ENCODE measurements around the gene GSTM2.

Gene GSTM2

DNA sequence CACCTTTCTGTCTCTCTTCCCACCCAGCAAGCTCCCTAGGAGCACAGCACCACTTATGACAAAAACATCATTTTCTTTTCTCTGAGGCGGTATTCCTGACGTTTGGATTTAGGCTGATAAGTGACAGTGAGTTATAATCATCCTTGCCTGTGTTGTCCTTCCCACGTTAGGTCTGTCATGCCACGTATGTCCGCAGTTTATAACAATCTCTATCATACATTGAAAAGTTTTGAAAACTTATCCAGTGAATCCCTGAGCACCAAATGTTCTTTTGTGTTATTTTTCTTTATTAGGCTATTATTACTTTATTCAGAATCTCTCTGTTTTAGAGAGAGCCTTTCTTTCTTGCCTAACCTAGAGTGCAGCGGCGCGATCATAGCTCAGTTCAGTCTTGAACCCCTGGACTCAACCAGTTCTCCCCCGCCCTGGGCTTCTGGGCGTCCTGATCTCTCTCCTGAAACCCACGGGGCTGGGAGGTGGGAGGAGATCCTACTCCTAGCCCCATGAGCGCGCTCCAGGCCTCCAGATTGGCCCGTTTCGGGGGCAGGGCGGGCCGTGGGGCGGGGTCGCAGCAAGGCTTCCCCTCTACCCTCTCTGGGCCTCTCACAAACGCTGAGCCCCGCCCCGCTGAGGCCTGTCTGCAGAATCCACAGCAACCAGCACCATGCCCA lies at the start of gene GSTM2:
TSS of gene GSTM2 (plus strand) at position 606 of the 671 bp plus-strand sequence. CDS start at position 665, 59 bp downstream.
- peak; percentile 92 for FAIRE-seq

DNA sequence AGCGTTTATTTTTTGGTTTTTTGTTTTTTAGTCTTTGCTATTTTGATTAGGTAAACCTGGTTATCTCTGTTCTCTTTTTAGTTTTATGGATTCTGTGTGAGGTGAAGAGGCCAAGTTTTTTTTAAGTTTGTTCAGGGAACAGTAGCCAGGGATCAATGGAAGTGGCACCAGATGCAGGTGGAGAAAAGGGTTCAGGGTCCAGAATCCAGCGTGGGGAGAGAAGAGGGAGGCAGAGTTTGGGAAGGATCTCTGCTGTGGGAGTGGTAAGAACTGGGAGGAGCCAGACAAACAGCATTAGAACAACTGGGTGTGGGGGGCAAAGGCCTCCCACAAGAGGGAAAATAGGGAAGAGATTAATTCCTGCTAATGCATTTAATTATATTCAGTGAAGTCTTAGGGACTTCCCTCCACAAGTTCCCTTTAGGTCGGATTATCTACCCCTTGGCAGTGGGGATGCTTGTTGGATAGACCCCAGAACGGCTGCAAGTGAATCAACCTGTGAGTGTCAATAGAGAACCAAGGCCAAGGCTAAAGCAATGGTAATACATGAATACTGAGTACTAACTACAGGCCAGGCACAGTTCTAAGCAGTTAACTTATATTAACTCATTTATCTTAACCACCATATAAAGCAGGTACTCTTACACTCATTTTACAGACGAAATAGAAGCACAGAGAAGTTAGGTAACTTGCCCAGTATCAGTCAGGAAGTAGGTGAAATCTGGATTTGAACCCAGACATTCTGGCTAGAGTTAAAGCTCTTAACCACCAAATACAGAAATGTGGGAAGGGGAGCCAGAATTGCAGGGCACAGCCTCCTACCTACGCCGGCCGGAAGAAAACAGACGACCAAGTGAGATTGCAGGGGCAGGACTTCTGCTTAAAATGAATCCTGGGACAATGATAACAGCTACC lies 48.9 kb upstream of the GSTM2 start:
- no peak for FAIRE-seq

DNA sequence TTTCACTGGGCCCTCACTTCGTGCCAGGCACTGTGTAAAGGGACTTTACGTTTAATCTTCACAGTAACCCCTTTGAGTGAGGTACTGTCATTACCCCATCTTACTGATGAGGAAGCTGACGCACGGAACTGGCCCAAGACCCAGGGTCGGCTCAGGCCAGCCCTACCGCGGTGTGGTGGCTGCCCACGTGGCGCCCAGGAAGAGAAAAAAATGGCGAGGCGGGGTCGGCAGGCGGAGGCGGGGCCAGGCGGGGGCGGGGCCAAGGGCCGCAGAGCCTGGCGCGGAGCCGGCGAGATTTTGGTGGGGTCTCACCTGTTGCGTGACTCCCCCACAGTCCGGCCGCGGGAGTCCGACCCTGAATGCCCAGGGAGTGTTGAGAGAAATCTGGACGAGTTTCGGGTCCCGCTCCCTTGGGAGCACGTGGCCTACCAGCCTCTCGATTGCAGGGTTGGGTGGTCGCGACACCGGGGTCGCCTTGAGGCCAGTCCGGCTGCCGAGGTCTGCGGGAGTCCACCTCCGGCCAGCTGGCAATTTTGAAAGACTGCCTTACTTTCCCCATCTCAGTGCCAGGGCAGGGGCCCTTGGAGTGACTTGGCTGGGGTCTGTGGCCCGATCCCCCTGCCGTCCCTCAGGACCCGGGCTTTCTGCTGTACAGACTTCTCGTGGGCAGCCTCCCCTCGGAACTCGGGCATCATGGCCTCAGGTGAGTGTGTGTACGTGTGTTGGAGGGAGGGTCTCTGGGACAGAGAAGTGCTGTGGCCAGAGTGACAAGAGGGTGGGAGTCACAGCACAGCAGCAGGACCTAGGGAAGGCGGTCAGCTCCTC lies 48.1 kb upstream of the GSTM2 start, which contains the start of the genes AMPD2 and GNAT2:
TSS of gene AMPD2 (plus strand) at position 262 of the 825 bp plus-strand sequence. CDS start 1,339 bp downstream, outside the sequence.
TSS of gene GNAT2 (minus strand) at position 41 of the 825 bp plus-strand sequence. CDS start 6,746 bp downstream, outside the sequence.
- FAIRE-seq: no peak

DNA sequence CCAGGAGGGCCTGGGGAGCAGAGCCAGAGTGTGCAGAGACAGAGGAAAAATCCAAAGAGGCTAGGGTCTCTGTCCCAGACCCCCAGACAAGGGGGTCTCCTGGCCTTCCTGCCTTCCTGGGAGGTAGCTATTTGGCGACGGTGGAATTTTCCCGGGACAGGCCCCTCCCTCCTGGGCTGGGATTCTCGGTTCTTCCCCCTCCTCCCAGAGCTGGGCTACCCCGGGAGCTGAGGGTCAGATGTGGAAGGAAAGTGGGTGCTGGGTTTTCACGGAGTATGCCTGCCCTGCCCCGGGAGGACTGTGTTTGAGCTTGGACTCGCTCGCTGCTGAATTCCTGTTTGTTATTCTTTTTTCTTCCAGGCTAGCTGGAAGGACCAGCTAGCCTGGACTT lies 47.5 kb upstream of the GSTM2 start:
- no peak for FAIRE-seq

DNA sequence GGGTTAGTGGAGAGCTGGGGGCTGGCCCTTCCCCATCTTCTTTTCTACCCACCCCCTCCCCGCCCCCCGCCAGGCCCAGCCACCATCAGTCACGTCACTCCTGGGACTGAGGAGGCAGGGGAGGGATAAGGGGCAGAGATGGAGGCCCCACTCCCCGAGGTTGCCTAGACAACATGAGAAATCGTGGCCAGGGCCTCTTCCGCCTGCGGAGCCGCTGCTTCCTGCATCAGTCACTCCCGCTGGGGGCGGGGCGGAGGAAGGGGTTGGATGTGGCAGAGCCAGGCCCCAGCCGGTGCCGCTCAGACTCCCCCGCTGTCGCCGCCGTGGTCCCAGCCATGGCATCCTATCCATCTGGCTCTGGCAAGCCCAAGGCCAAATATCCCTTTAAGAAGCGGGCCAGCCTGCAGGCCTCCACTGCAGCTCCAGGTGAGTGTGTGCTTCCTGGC lies 47.0 kb upstream of the GSTM2 start:
- FAIRE-seq: no peak

DNA sequence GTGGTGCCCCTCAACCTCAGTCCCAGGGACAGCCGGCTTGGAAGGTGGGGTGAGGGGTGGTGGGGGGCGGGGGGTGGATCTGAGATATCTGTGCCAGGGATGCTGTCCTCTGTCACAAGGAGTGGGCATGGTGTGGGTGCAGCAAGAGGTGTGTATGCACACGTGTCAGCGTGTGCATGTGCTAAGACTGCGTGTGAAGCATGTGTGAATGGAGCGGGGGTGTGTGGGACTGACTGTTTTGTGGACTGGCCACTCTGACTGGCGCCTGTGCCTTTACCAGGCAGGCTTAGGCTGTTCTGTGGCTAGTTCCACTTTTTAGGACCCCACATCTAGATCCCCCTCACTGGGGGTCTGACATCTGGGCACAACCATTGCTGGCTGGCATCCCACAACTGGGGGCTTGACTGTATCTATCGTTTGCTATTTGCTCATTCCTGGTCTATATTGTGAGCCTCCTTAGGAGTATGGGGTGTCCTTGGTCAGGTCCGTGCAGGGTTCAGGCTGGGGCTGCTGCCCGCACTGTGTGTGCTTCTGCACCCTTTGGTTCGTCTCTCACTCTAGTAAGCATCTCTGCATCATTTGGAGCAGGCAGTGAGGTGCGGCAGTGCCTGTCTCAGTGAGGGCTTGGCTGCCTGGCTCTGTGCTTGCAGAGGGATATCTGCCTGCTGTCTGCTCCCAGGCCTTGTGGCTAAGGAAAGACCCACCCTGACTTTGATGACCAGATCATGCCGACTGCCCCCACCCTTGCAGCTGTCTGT lies 46.3 kb upstream of the GSTM2 start:
- FAIRE-seq: no peak

DNA sequence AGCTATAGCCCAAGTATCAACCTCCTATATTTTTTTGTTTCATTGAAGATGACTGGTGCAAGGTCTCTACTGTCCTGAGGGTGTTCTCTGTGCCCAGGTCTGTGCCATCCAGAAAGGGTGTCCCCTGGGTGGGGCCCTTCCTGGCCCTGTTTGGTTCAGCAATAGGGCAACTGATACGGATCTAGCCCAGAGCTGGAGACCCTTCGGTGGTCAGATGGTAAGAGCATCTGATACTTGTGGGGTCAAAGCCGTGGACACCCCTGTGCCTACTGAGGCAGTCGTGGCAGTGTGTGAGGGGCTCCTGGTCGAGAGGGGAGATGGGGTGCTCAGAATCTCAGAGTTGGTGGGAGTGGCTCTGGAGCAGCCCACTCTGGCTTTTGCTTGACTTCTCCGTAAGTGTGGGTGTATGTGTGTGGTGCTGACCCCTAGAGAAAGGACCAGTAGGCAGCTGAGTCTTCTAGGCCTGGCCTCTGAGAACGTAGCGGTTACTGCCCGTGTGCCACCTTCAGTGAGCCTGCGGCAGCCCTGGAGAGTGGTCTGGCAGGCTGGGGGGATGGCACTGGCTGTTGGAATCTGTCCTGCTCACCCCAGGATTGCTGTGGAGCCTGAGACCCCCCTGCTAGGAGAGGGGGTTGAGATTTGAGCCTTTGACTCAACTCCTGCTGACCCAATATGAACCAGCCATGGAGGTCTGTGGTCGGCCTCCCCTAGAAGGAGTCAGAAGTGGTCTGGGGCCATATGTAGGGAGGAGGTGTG lies 45.5 kb upstream of the GSTM2 start:
- FAIRE-seq: no peak

DNA sequence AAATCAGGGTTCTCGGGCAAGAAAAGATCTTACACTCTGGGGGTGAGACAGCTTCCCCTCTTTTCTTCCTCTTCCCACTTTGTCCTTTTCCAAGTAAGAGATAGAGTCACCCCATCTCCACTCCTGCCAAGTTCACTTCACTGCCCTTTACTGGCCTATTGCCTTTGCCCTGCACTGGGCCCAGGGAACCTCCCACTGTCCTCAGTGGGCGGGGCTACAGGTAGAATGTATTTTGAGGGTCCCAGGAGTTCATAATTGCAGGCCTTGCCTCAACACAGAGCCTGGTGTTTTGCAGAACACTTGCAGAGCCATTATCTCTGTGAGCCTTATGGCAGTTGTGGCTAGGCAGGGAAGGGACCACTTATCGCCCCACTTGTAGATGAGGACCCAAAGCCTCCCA lies 45.0 kb upstream of the GSTM2 start:
- no peak for FAIRE-seq

DNA sequence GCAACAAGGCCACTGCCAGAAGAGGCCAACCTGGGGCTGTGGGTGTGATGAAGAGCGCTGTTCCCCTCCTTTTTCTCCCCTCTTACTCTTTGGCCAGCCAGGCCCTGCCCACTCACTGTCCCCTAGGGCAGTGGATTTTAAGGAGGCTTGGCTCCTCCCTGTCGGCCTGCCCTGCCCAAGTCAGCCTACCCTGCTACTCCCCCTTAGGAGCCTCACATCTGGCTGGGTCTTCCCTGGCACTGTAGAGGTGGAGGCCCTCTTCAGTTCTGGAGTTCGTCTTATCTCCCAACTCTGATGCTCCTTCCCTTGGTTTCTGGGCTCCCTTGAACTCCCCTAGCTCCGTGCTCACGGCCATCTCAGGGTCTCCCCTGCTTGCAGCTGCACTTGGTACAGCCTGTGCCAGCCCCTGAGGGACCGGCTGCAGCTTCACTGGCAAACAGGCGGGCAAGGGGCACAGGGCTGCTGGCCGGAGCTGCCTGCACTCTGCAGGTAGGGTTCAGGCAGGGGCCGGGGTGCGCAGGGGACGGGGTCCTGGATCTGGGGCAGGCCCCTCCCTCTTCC lies 44.2 kb upstream of the GSTM2 start:
- no peak for FAIRE-seq

DNA sequence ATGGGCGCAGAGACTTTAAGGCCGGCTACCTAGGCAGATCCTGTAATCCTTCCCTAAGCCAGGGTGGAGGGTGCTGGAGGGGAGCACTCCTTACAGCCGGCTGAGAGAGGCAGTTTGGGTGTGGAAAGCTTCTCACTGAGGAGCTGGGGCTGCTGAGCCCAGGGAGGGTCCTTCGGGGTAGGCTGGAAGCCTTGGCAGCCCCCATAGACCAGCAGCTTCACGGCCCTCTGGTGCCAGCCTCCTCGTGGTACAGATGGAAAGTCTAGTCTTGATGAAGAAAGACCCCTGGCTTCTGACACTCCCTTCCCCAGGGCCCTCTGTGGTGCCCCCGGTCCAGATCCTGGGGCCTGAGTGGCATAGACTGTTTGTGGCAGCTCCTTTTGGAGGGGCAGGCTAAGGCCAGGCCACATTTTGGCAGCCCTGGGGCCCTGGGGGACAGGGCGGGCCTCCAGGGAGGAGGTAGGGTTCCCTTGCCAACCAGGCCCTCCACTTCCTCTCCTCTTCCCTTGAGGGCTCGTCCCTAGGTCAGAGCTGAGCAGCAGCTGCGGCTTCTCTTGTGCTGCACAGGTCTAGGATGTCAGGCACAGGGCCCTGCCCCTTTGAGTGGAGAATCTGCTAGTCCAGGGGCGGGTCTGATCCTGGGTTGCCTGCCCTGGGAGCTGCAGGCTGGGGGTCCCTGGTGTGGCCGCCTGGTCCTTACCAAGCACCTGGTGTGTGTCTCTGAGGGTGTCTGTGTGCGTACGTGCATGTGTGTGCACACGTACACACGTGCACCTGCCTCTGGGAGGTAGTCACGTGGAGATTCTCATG lies 43.5 kb upstream of the GSTM2 start:
- FAIRE-seq: no peak

DNA sequence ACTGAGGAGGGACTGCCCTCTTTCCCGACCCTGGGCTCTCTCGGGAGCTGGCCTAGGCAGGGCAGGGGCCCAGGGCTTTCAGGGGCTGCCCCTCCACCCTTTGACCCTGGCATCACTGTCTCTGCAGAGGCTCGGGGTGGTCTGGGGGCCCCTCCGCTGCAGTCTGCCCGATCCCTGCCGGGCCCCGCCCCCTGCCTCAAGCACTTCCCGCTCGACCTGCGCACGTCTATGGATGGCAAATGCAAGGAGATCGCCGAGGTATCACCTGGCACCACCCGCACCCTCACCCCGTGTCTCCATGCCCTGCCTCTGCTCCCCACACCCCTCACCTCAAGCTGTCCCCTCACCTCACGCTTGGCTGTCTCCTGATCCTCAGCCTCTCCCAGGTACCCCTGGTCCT lies 42.7 kb upstream of the GSTM2 start:
- FAIRE-seq: no peak

DNA sequence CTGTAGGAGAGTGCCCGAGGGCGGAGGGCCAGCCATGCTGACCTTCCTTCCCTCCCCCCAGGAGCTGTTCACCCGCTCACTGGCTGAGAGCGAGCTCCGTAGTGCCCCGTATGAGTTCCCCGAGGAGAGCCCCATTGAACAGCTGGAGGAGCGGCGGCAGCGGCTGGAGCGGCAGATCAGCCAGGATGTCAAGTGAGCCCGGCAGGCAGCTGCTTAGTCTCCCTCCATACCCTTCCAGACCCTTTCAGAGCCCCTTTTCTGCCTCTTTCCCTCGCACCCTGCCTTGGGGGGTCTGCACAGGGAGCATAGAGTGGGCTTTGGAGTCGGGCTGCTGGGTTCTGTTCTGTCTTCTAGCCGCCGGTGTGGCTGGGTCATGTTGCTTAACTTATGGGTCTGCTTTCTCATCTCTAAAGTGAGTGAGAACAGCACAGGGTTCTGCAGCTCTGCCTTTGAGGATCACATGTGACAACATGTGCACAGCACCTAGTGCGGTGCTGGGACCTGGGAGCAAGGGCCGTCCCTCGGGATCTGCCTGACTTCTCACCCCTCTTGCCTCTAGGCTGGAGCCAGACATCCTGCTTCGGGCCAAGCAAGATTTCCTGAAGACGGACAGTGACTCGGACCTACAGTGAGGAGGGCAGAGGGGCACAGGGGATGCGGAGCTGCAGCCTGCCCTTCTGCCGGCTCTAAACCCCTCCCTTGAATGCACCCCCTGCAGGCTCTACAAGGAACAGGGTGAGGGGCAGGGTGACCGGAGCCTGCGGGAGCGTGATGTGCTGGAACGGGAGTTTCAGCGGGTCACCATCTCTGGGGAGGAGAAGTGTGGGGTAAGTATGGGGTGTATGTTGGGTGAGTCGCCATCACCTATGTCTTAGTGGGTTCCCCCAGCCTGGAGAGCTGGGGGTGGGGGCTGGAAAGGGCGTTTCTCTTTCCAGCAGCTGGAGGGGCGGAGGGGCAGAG lies 42.0 kb upstream of the GSTM2 start:
- FAIRE-seq: no peak

DNA sequence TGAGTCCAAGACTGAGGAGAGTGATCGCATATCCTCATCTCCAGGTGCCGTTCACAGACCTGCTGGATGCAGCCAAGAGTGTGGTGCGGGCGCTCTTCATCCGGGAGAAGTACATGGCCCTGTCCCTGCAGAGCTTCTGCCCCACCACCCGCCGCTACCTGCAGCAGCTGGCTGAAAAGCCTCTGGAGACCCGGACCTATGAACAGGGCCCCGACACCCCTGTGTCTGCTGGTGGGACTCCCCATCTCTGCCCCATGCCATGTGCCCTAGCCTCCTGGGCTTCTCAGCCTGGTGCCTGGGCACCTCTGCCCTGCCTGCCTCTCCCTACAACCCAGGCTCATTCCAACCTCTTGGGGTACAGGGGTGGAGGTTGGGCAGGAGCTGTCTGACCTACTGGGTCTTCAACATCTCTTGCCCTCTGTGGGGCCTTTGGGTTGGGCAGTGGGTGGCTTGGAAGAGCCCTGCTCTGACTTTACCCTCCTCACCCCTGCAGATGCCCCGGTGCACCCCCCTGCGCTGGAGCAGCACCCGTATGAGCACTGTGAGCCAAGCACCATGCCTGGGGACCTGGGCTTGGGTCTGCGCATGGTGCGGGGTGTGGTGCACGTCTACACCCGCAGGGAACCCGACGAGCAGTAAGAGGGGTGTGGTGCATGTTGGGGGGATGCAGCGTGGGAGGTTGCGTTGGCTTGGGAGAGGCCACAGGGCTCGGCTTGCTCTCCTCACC lies 41.0 kb upstream of the GSTM2 start:
- FAIRE-seq: no peak

DNA sequence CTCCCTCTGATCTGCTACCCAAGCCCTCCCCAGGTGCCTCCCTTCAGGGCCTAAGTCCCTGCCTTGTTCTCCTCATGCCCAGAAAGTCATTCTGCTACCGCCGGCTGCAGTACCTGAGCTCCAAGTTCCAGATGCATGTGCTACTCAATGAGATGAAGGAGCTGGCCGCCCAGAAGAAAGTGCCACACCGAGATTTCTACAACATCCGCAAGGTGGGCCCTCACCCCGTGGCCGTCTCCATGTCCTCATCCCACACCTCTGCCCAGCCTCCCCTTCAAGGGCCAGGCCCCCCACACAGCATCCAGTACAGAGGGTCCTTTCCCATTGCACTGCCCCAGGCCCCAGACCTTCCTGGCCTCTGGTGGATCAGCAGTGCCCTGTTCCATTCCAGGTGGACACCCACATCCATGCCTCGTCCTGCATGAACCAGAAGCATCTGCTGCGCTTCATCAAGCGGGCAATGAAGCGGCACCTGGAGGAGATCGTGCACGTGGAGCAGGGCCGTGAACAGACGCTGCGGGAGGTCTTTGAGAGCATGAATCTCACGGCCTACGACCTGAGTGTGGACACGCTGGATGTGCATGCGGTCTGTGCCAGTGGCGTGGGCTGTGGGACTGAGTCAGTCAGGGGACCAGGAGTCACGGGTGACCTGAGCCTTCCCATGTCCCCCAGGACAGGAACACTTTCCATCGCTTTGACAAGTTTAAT lies 40.0 kb upstream of the GSTM2 start:
- FAIRE-seq: no peak

DNA sequence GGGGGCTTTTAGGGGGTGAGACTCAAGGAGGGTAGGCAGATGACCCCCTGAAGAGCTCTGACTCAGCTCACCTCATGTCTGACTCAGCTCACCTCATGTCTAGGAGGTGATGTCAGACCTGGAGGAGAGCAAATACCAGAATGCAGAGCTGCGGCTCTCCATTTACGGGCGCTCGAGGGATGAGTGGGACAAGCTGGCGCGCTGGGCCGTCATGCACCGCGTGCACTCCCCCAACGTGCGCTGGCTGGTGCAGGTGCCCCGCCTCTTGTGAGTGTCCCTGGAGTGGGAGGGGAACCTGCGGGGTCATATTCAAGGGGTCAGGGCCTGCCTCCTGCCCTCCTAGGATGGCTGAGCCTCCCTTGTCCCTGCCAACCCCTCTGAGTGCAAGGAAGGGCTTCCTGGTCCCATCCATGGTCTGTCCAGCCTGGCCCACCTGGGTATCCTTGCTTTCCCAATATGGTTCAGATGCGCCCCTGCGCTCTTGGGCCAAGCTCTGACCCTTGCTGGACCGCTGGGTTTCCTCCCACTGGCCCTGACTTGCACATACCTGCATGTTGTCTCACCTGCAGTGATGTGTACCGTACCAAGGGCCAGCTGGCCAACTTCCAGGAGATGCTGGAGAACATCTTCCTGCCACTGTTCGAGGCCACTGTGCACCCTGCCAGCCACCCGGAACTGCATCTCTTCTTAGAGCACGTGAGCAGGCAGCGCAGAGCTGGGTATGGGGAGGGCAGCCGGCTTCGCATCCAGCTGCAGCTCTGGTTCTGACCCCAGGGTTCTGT lies 39.1 kb upstream of the GSTM2 start:
- FAIRE-seq: no peak

DNA sequence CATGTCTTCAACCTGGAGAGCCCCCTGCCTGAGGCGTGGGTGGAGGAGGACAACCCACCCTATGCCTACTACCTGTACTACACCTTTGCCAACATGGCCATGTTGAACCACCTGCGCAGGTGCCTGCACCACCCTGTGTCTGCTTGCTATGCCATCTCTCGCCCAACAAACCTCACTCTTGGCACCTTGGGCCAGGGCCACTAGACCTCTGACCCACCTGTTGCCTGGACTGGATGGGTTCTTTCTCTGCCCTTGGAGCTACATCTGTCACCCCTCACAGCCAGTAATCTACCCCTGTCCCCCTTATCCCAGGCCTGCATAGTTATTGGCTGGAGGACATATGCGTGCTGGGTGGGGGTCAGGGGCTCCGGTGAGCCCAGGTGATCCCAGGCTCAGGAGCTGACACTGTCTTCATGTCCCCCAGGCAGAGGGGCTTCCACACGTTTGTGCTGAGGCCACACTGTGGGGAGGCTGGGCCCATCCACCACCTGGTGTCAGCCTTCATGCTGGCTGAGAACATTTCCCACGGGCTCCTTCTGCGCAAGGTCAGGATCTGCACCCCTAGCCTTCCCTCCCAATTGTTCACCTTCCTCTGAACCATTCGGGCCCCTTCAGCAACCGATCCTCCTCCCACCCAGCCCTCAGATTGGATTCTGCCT lies 38.4 kb upstream of the GSTM2 start:
- no peak for FAIRE-seq

All from G401.6 (cell line).